ENCODE measurements around the gene RAB20.
A peak's percentile ranks its signal among the peaks of the same experiment; 100 is the strongest.

RAB20 gene

GRCh38 chr13:110578363-110578762, 16.8 kb upstream of the RAB20 start:
- Mint-ChIP-seq H3K27ac (no peak overlapping the region), H3K4me1 (peaks cover 65% of the 10 kb centered on the region), H3K9me3 (no peaks in the 10 kb centered on the region), H3K4me3 (no peak overlapping the region), H3K36me3 (ENCODE audit: low read depth) (no peaks in the 10 kb centered on the region), H3K27me3 (ENCODE audit: low read depth, poor library complexity) (peaks cover 6% of the 10 kb centered on the region)
- no peak for TF ChIP-seq CTCF (IDR thresholded peaks at IDR 0.05)
- DNase-seq: no peak

- Mint-ChIP-seq H3K4me3 (no peak overlapping the region), H3K27ac (no peak overlapping the region), H3K36me3 (ENCODE audit: low read depth) (no peaks in the 10 kb centered on the region), H3K4me1 (peaks cover 64% of the 10 kb centered on the region), H3K27me3 (ENCODE audit: low read depth, poor library complexity) (peaks cover 9% of the 10 kb centered on the region), H3K9me3 (no peaks in the 10 kb centered on the region)
- no peak for DNase-seq
- no peak for TF ChIP-seq CTCF (IDR thresholded peaks at IDR 0.05)
These were observed 15.4 kb upstream of the RAB20 start for GRCh38 chr13:110576736-110577476.

GRCh38 chr13:110576070-110576394, 14.5 kb upstream of the RAB20 start:
- H3K27ac Mint-ChIP-seq: no peak overlapping the region
- TF ChIP-seq CTCF (IDR thresholded peaks at IDR 0.05): no peak
- DNase-seq: no peak
- H3K4me3 Mint-ChIP-seq: no peak overlapping the region
- no peaks in the 10 kb centered on the region for H3K36me3 Mint-ChIP-seq (ENCODE audit: low read depth)
- H3K4me1 Mint-ChIP-seq: peaks cover 67% of the 10 kb centered on the region
- H3K27me3 Mint-ChIP-seq (ENCODE audit: low read depth, poor library complexity): peaks cover 9% of the 10 kb centered on the region
- H3K9me3 Mint-ChIP-seq: no peaks in the 10 kb centered on the region

GRCh38 chr13:110575322-110576069, 14.0 kb upstream of the RAB20 start:
- no peak for TF ChIP-seq CTCF (IDR thresholded peaks at IDR 0.05)
- peak overlapping the region; percentile 45 for H3K4me3 Mint-ChIP-seq
- H3K9me3 Mint-ChIP-seq: no peaks in the 10 kb centered on the region
- no peaks in the 10 kb centered on the region for H3K36me3 Mint-ChIP-seq (ENCODE audit: low read depth)
- H3K27ac Mint-ChIP-seq: peak overlapping the region; percentile 46
- H3K4me1 Mint-ChIP-seq: peaks cover 67% of the 10 kb centered on the region
- peak; percentile 34 for DNase-seq
- H3K27me3 Mint-ChIP-seq (ENCODE audit: low read depth, poor library complexity): peaks cover 9% of the 10 kb centered on the region

- TF ChIP-seq CTCF (IDR thresholded peaks at IDR 0.05): no peak
- Mint-ChIP-seq H3K36me3 (ENCODE audit: low read depth) (no peaks in the 10 kb centered on the region), H3K4me3 (no peak overlapping the region), H3K4me1 (peaks cover 77% of the 10 kb centered on the region), H3K27me3 (ENCODE audit: low read depth, poor library complexity) (peaks cover 16% of the 10 kb centered on the region), H3K9me3 (no peaks in the 10 kb centered on the region), H3K27ac (no peak overlapping the region)
- no peak for DNase-seq
These were observed 12.6 kb upstream of the RAB20 start for GRCh38 chr13:110574161-110574560.

GRCh38 chr13:110572778-110573118, 11.2 kb upstream of the RAB20 start:
- Mint-ChIP-seq H3K4me3 (no peak overlapping the region), H3K36me3 (ENCODE audit: low read depth) (peaks cover 8% of the 10 kb centered on the region), H3K27ac (no peak overlapping the region), H3K27me3 (ENCODE audit: low read depth, poor library complexity) (peaks cover 19% of the 10 kb centered on the region), H3K4me1 (peaks cover 81% of the 10 kb centered on the region), H3K9me3 (peaks cover 10% of the 10 kb centered on the region)
- no peak for TF ChIP-seq CTCF (IDR thresholded peaks at IDR 0.05)
- no peak for DNase-seq

Measured in nephron progenitor cell (in vitro differentiated cells).